GM18909 (cell line): Measurements from ENCODE around the gene PTCHD4.

ENCODE experiments used
- ATAC-seq: cut with Tn5 transposase; IDR thresholded peaks from one replicate; pipeline ENCODE4 v1.9.1; 2021; ENCODE audit warnings: mild to moderate bottlenecking; ENCODE audit not compliant: unreplicated experiment, poor library complexity

Gene PTCHD4

GRCh38 chr6:48100588-48100895 lies 10.5 kb downstream of the PTCHD4 start:
- no peak for ATAC-seq

- ATAC-seq = no peak
These were observed 11.0 kb downstream of the PTCHD4 start for GRCh38 chr6:48099713-48100587.

- no peak for ATAC-seq
These were observed 12.1 kb downstream of the PTCHD4 start for GRCh38 chr6:48098923-48099322.

- no peak for ATAC-seq
These were observed 18.3 kb downstream of the PTCHD4 start for GRCh38 chr6:48092550-48093217.

- ATAC-seq = no peak
These were observed 20.5 kb downstream of the PTCHD4 start for GRCh38 chr6:48090546-48090945.

- ATAC-seq = no peak
These were observed 23.5 kb downstream of the PTCHD4 start for GRCh38 chr6:48087448-48087847.

GRCh38 chr6:48086187-48086586 lies 24.8 kb downstream of the PTCHD4 start:
- ATAC-seq = no peak

- no peak for ATAC-seq
These were observed 25.8 kb downstream of the PTCHD4 start for GRCh38 chr6:48085131-48085741.

- ATAC-seq = no peak
These were observed 26.8 kb downstream of the PTCHD4 start for GRCh38 chr6:48084201-48084600.

GRCh38 chr6:48080227-48081009 lies 30.6 kb downstream of the PTCHD4 start:
- ATAC-seq = no peak

GRCh38 chr6:48078120-48078519 lies 32.9 kb downstream of the PTCHD4 start:
- no peak for ATAC-seq

- ATAC-seq = no peak
These were observed 35.8 kb downstream of the PTCHD4 start for GRCh38 chr6:48075181-48075580.

- ATAC-seq = no peak
These were observed 36.8 kb downstream of the PTCHD4 start for GRCh38 chr6:48073976-48074767.

GRCh38 chr6:48071833-48072232 lies 39.2 kb downstream of the PTCHD4 start:
- ATAC-seq = no peak

GRCh38 chr6:48069280-48069679 lies 41.7 kb downstream of the PTCHD4 start:
- no peak for ATAC-seq

- no peak for ATAC-seq
These were observed 42.4 kb downstream of the PTCHD4 start for GRCh38 chr6:48068278-48069251.

- no peak for ATAC-seq
These were observed 43.1 kb downstream of the PTCHD4 start for GRCh38 chr6:48067886-48068277.

- no peak for ATAC-seq
These were observed 43.8 kb downstream of the PTCHD4 start for GRCh38 chr6:48067148-48067712.
